ENCODE data around the gene HOXC4.

The HOXC4 gene

GRCh38 chr12:54029529-54030441, 23.9 kb upstream of the HOXC4 start:
- no peak for DNase-seq

GRCh38 chr12:54030442-54030801, 23.2 kb upstream of the HOXC4 start:
- no peak for DNase-seq

- no peak for DNase-seq
These were observed 22.7 kb upstream of the HOXC4 start for GRCh38 chr12:54030889-54031471.

- no peak for DNase-seq
These were observed 22.2 kb upstream of the HOXC4 start for GRCh38 chr12:54031480-54031879.

- no peak for DNase-seq
These were observed 21.5 kb upstream of the HOXC4 start for GRCh38 chr12:54032086-54032619.

GRCh38 chr12:54032627-54033100, 21.0 kb upstream of the HOXC4 start, which contains the start of gene HOXC5:
TSS of gene HOXC5 (plus strand) at chr12:54033050. CDS start at chr12:54033123, 73 bp downstream.
- DNase-seq: peak; percentile 68 to 73

GRCh38 chr12:54033106-54033979, 20.3 kb upstream of the HOXC4 start:
- no peak for DNase-seq

GRCh38 chr12:54033980-54034784, 19.5 kb upstream of the HOXC4 start:
- DNase-seq: no peak

- DNase-seq: no peak
These were observed 18.8 kb upstream of the HOXC4 start for GRCh38 chr12:54034785-54035310.

- no peak for DNase-seq
These were observed 17.9 kb upstream of the HOXC4 start for GRCh38 chr12:54035568-54036264.

- DNase-seq: no peak
These were observed 16.8 kb upstream of the HOXC4 start for GRCh38 chr12:54036620-54037359.

- DNase-seq: no peak
These were observed 16.0 kb upstream of the HOXC4 start for GRCh38 chr12:54037360-54038283.

GRCh38 chr12:54038284-54038870, 15.3 kb upstream of the HOXC4 start:
- no peak for DNase-seq

GRCh38 chr12:54038871-54039414, 14.7 kb upstream of the HOXC4 start:
- no peak for DNase-seq

- DNase-seq: no peak
These were observed 14.1 kb upstream of the HOXC4 start for GRCh38 chr12:54039417-54040147.

- DNase-seq: no peak
These were observed 13.5 kb upstream of the HOXC4 start for GRCh38 chr12:54040148-54040494.

- DNase-seq: no peak
These were observed 13.0 kb upstream of the HOXC4 start for GRCh38 chr12:54040648-54041047.
